CD4-positive, alpha-beta T cell treated with Interleukin-15 for 1 hour (primary cell): Measurements from ENCODE around the gene ZNF763.
"Not testable (repeated sequence)": the region's sequence is repeated elsewhere in the genome, so short reads cannot be mapped to it uniquely, and the experiment has no call there.

Experiments used
- DNase-seq: peaks from one replicate; pipeline ENCODE4 v3.0.0-alpha.2; 2020

The ZNF763 gene

DNA sequence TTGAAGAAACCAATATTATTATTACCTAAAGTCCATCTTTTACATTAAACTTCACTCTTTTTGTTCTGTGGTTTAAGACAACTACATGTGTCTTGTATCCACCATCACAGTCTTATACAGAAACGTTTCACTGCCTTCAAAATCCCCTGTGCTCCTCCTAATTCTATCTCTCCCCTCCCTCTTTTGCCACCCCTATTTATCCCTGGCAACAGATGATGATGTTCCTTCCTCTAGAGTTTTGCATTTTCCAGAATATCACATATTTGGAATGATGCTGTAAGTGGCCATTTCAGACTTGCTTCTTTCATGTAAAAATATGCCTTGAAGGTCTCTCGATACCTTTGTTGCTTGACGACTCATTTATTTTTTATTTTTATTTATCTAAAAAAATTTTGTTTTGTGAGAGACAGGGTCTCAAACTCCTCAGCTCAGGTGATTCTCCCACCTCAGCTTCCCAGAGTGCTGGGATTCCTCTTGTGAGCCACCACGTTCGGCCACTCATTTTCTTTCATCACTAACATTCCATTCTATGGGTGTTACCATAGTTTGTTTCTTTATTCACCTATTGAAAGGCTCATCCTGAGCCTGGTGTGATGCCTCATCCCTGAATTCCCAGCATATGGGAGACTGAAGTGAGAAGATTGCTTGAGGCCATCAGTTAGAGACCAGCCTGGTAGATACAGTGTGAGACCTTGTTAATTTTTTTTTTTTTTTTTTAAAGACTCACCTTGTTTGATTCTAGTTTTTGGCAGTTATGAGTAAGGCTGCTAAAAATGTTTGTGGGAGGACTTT is 8.4 kb downstream of the ZNF763 start:
- DNase-seq = no peak

GRCh38 chr19:11978492-11979100 is 13.8 kb downstream of the ZNF763 start:
- no peak for DNase-seq

- no peak for DNase-seq
Measured at GRCh38 chr19:11979527-11979926, 14.7 kb downstream of the ZNF763 start.

- no peak for DNase-seq
Measured at GRCh38 chr19:11982526-11982925, 17.7 kb downstream of the ZNF763 start.

- DNase-seq = no peak
Measured at GRCh38 chr19:11984986-11985385, 20.1 kb downstream of the ZNF763 start.

GRCh38 chr19:11986754-11987153 is 21.9 kb downstream of the ZNF763 start:
- no peak for DNase-seq

GRCh38 chr19:11987405-11988281 is 22.8 kb downstream of the ZNF763 start:
- DNase-seq = peak; percentile 91

GRCh38 chr19:11989112-11989456 is 24.2 kb downstream of the ZNF763 start:
- no peak for DNase-seq

DNA sequence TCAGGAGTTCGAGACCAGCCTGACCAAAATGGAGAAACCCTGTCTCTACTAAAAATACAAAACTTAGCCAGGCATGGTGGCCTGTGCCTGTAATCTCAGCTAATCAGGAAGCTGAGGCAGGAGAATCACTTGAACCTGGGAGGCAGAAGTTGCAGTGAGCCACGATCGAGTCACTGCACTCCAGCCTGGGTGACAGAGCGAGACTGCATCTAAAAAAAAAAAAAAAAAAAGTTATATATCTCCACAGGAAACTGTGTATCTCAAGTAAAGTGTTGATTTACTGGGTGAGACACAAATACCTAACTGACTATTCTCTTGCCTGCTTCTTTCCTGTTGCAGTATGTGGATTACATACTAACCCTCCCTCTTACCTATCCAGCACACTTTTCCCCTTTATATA is 27.1 kb downstream of the ZNF763 start:
- DNase-seq = not testable (repeated sequence)

GRCh38 chr19:11995174-11995573 is 30.3 kb downstream of the ZNF763 start:
- DNase-seq = no peak

DNA sequence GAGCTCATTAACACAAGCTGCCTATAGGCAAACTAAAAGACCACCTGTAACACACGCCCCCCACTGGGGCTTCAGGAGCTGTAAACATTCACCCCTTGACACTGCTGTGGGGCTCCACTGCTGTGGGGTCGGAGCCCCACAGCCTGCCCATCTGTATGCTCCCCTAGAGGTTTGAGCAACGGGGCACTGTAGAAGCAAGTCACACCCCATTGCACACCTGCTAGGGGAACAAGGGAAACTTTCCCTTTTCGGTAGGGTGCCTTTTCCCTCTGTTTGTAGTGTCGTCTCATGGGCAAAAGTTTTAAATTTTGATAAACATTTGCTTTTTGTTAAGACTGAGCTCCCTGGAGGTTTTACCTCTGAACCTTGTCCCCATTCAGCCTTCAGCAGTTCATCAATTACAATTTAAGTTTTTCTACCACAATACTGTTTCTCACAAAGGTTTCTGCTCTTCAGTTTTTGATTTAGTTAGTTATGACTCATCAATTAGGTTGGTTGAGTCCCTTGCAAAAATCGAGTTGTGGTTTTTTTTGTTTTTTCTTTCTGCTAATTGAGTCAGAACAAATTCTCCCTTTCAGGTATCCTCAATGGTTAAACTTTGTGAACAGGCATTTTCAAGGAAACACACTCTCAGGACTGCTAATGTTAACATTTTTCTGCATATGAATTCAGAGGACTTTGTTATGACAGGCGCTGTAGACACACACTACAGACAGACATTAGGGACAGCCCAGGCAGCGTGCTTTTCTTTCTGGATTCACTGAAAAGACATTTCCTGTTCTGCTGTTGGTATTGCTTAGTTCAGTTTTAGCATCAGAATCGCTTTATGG is 35.5 kb downstream of the ZNF763 start:
- DNase-seq = no peak

- no peak for DNase-seq
Measured at GRCh38 chr19:12015015-12015752, 50.3 kb downstream of the ZNF763 start.

- no peak for DNase-seq
Measured at GRCh38 chr19:12015753-12016116, 50.9 kb downstream of the ZNF763 start.
